CD14-positive monocyte (primary cell): ENCODE data around the gene ZDHHC4. TPM values are rescaled to one million over a fixed set of nuclear protein-coding genes. Genes with fewer than 3 reads are reported as not detected.
A peak's percentile ranks its signal among the peaks of the same experiment; 100 is the strongest.

Source experiments
- DNase-seq, 3 donors: peaks; one replicate each; pipeline ENCODE4 v3.0.0-alpha.2; 2011 to 2022
- H2AFZ ChIP-seq: 2 replicates; pipeline ENCODE4 v1.6.0; 2012; ENCODE audit warnings: mild to moderate bottlenecking, low read depth, low read length, inconsistent platforms; ENCODE audit not compliant: insufficient read depth, poor library complexity, severe bottlenecking
- H3K27ac ChIP-seq, 2 donors: 1 replicate in 1 of 2; 2 replicates in 1 of 2; pipeline ENCODE4 v1.5.1; 2012 to 2013; ENCODE audit warnings: low read length in 2 of 2, control low read depth in 1 of 2, inconsistent platforms in 1 of 2, low read depth in 1 of 2, mild to moderate bottlenecking in 1 of 2
- H3K27me3 ChIP-seq, 2 donors: one replicate each; pipeline versions ENCODE4 v1.6.0 to v1.6.1; 2011 to 2013; ENCODE audit warnings: low read length in 2 of 2; ENCODE audit not compliant: control insufficient read depth in 2 of 2, insufficient read depth in 2 of 2
- H3K36me3 ChIP-seq, 2 donors: replicated peaks in 1 of 2; 1 replicate in 1 of 2; 2 replicates in 1 of 2; pipeline versions ENCODE4 v1.5.1 to v1.6.1; 2012 to 2013; ENCODE audit warnings: low read length in 2 of 2, control low read depth in 1 of 2, inconsistent platforms in 1 of 2, mild to moderate bottlenecking in 1 of 2; ENCODE audit not compliant: insufficient read depth in 2 of 2, control insufficient read depth in 1 of 2
- H3K4me1 ChIP-seq, 2 donors: 1 replicate in 1 of 2; 2 replicates in 1 of 2; pipeline versions ENCODE4 v1.5.1 to v1.6.1; 2012 to 2013; ENCODE audit warnings: low read length in 2 of 2, control low read depth in 1 of 2, inconsistent platforms in 1 of 2, mild to moderate bottlenecking in 1 of 2, moderate library complexity in 1 of 2; ENCODE audit not compliant: insufficient read depth in 2 of 2, control insufficient read depth in 1 of 2
- H3K4me2 ChIP-seq: replicated peaks from 2 replicates; pipeline ENCODE3; 2012; ENCODE audit warnings: low read length, moderate library complexity, mild to moderate bottlenecking; ENCODE audit not compliant: poor library complexity, severe bottlenecking; ENCODE audit errors: extremely low read depth
- H3K4me3 ChIP-seq, 3 experiments: fragments of 200-600 bp in 1 of 3; sonication (generic) in 1 of 3; replicated peaks in 1 of 3; 1 replicate in 2 of 3; 2 replicates in 1 of 3; pipeline ENCODE4 v1.5.1; 2011 to 2013; ENCODE audit warnings: low read length in 3 of 3, mild to moderate bottlenecking in 3 of 3, control low read depth in 2 of 3, low read depth in 2 of 3, inconsistent platforms in 1 of 3, moderate library complexity in 1 of 3
- H3K79me2 ChIP-seq: 2 replicates; pipeline ENCODE4 v1.6.0; 2012; ENCODE audit warnings: mild to moderate bottlenecking, control low read depth, inconsistent platforms, low read length, moderate library complexity; ENCODE audit not compliant: insufficient read depth
- H3K9ac ChIP-seq: 2 replicates; pipeline ENCODE4 v1.6.0; 2017; ENCODE audit warnings: low read length, mild to moderate bottlenecking; ENCODE audit not compliant: insufficient read depth, poor library complexity, severe bottlenecking
- H3K9me3 ChIP-seq, 2 donors: replicated peaks in 1 of 2; 1 replicate in 1 of 2; 2 replicates in 1 of 2; pipeline versions ENCODE4 v1.5.1 to v1.6.1; 2012 to 2013; ENCODE audit warnings: low read length in 2 of 2, control low read depth in 1 of 2; ENCODE audit not compliant: control insufficient read depth in 1 of 2, insufficient read depth in 1 of 2
- H4K20me1 ChIP-seq: 2 replicates; pipeline ENCODE4 v1.6.0; 2012; ENCODE audit warnings: mild to moderate bottlenecking, low read length, control low read depth, moderate library complexity; ENCODE audit not compliant: insufficient read depth
- H3K27ac Mint-ChIP-seq, 7 donors: one replicate each; pipeline ENCODE4 v1.8.0; 2020; ENCODE audit warnings: mild to moderate bottlenecking in 7 of 7, mixed read lengths in 7 of 7, moderate library complexity in 6 of 7, inconsistent platforms in 2 of 7
- H3K27me3 Mint-ChIP-seq, 3 donors: one replicate each; pipeline ENCODE4 v1.8.0; 2021 to 2022; ENCODE audit warnings: low read depth in 3 of 3, mild to moderate bottlenecking in 3 of 3, mixed read lengths in 3 of 3, moderate library complexity in 3 of 3, inconsistent platforms in 1 of 3
- H3K36me3 Mint-ChIP-seq, 2 donors: one replicate each; pipeline ENCODE4 v1.8.0; 2020; ENCODE audit warnings: mixed read lengths in 2 of 2, inconsistent platforms in 1 of 2, mild to moderate bottlenecking in 1 of 2
- H3K4me1 Mint-ChIP-seq: one replicate; pipeline ENCODE4 v1.8.0; 2020; ENCODE audit warnings: mild to moderate bottlenecking, mixed read lengths
- H3K4me3 Mint-ChIP-seq, 2 donors: one replicate each; pipeline ENCODE4 v1.8.0; 2020; ENCODE audit warnings: mild to moderate bottlenecking in 2 of 2, mixed read lengths in 2 of 2, moderate library complexity in 1 of 2
- H3K9me3 Mint-ChIP-seq, 7 donors: one replicate each; pipeline ENCODE4 v1.8.0; 2020 to 2022; ENCODE audit warnings: mixed read lengths in 7 of 7, mild to moderate bottlenecking in 6 of 7, moderate library complexity in 6 of 7, inconsistent platforms in 2 of 7
- CTCF ChIP-seq: fragments of 200-600 bp; IDR thresholded peaks from one replicate; pipeline ENCODE4 v1.8.0; 2022; ENCODE audit warnings: antibody characterized with exemption, mild to moderate bottlenecking
- WGBS: methylation state at CpG from one replicate; pipeline ENCODE4 v1.1.5; 2013; ENCODE audit warnings: missing lambda C conversion rate; ENCODE audit not compliant: insufficient coverage; 5-methylcytosine and 5-hydroxymethylcytosine counted together
- intact Hi-C, 2 donors: fragments of 100-400 bp; cut with micrococcal nuclease; formaldehyde crosslinking; loops; one replicate each; pipeline versions ENCODE4 v1.15.0 to v1.15.1; 2023
- polyA plus RNA-seq, 3 donors: library from polyadenylated mRNA; depleted of rRNA in 1 of 3; unstranded in 2 of 3; stranded (reverse) in 1 of 3; fragments of 300-500 nt in 2 of 3; fragments of >200 nt in 1 of 3; fragmentation: Illumina TruSeq in 2 of 3; gene quantifications; 1 replicate in 2 of 3; 2 replicates in 1 of 3; pipeline ENCODE4 v1.2.3, GENCODE V29; 2012 to 2021

Gene ZDHHC4
- polyA plus RNA-seq, 3 donors = 30.3 to 55.6 (median 52.9) TPM

DNA sequence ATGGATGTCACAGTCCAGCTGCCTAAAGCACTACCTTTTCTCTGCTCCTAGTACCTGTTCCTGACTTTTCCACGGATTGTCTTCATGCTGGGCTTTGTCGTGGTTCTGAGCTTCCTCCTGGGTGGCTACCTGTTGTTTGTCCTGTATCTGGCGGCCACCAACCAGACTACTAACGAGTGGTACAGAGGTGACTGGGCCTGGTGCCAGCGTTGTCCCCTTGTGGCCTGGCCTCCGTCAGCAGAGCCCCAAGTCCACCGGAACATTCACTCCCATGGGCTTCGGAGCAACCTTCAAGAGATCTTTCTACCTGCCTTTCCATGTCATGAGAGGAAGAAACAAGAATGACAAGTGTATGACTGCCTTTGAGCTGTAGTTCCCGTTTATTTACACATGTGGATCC lies 11.3 kb downstream of the ZDHHC4 start:
- no peak overlapping the region for H3K9ac ChIP-seq
- Mint-ChIP-seq H3K9me3 (no peaks in the 10 kb centered on the region), H3K27ac (peak overlapping the region in 1 of 7 donors; percentile 32), H3K4me1 (peaks cover 15% of the 10 kb centered on the region), H3K36me3 (peaks cover 46 to 70% of the 10 kb centered on the region in 2 donors), H3K27me3 (no peaks in the 10 kb centered on the region), H3K4me3 (no peak overlapping the region)
- no peaks in the 10 kb centered on the region for H3K9me3 ChIP-seq
- 91% methylated on average over 5 of the region's 9 CpGs for WGBS
- H3K27ac ChIP-seq = no peak overlapping the region
- H3K79me2 ChIP-seq = peaks cover 16% of the 10 kb centered on the region
- peaks cover 14% of the 10 kb centered on the region for H4K20me1 ChIP-seq
- no peaks in the 10 kb centered on the region for H3K27me3 ChIP-seq
- no peak overlapping the region for H2AFZ ChIP-seq
- DNase-seq = no peak
- no peak for TF ChIP-seq CTCF
- H3K4me2 ChIP-seq = no peak overlapping the region
- intact Hi-C loops = loop anchor here (5.0 kb wide), 1 partner anchor 44 kb away; no protein-coding TSS in a partner anchor
- H3K4me3 ChIP-seq = no peak overlapping the region
- H3K36me3 ChIP-seq = peaks cover 30 to 68% of the 10 kb centered on the region in 2 donors
- H3K4me1 ChIP-seq = peaks cover 13 to 20% of the 10 kb centered on the region in 2 donors

DNA sequence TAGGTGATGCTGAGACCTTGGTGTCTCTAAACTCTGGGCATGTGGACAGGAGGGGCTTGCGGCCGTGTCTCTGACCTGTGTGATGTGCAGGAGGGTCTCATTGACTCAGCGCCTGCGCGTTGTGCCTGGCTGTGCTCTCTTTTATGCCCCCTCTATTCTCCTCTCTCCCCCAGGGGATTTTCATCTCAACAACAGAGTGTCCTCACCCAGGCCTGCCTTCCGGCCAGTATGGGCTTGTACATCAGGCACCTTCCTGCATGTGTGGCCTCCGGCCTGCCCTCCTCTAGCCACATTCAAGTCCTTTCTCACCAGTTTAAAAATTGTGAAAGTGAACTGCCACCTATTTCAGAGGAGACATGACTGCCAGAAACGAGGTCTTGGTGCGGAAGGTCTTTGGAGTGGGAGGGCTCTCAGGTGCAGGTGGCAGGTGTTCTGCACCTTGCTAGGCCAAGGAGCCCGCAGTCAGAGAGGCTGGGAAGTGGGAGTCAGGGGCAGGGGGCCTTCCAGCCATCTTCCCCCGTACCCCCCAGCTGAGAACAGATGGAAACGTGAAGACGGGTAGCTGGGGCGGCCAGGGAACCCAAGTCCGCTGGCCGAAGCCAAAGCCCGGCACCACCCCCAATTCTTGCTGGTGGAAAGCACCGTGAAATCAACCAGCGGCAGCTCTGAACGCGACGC lies 12.0 kb downstream of the ZDHHC4 start:
- Histone ChIP-seq H3K27me3 (no peaks in the 10 kb centered on the region), H3K9ac (no peak overlapping the region), H3K9me3 (no peaks in the 10 kb centered on the region), H3K4me1 (peaks cover 13 to 20% of the 10 kb centered on the region in 2 donors), H3K79me2 (peaks cover 16% of the 10 kb centered on the region), H4K20me1 (peaks cover 14% of the 10 kb centered on the region), H3K36me3 (peaks cover 33 to 68% of the 10 kb centered on the region in 2 donors), H2AFZ (peak overlapping the region; percentile 85), H3K4me3 (peak overlapping the region in 2 of 3 experiments; percentile 19 to 87), H3K27ac (no peak overlapping the region), H3K4me2 (peak overlapping the region; percentile 88)
- H3K27ac Mint-ChIP-seq = peak overlapping the region in 1 of 7 donors; percentile 8
- H3K4me1 Mint-ChIP-seq = peaks cover 15% of the 10 kb centered on the region
- peak overlapping the region; percentile 48 to 67 for H3K4me3 Mint-ChIP-seq
- H3K9me3 Mint-ChIP-seq = no peaks in the 10 kb centered on the region
- no peaks in the 10 kb centered on the region for H3K27me3 Mint-ChIP-seq
- 45% methylated on average over 17 of the region's 22 CpGs for WGBS
- no peak for TF ChIP-seq CTCF
- DNase-seq = no peak
- intact Hi-C loops = loop anchor here (5.0 kb wide), 1 partner anchor 43 kb away; no protein-coding TSS in a partner anchor
- H3K36me3 Mint-ChIP-seq = peaks cover 47 to 73% of the 10 kb centered on the region in 2 donors
